Thyroid gland (tissue), 4 donors: Measurements from ENCODE around the gene FSTL4.

Experiments used
- POLR2A ChIP-seq, 2 donors: fragments of 450-650 bp; IDR thresholded peaks; one replicate each; pipeline ENCODE4 v1.6.1; 2017; ENCODE audit warnings: antibody characterized with exemption in 2 of 2, mild to moderate bottlenecking in 2 of 2, moderate library complexity in 1 of 2
- TF ChIP-seq, protein P1 (sequence below), 6 experiments: fragments of 200-600 bp in 3 of 6; fragments of 450-650 bp in 3 of 6; sonication (generic) in 3 of 6; IDR thresholded peaks; one replicate each; pipeline ENCODE4 v1.5.1; 2016 to 2019; ENCODE audit warnings: antibody characterized with exemption in 6 of 6, mild to moderate bottlenecking in 2 of 6, inconsistent platforms in 1 of 6, moderate library complexity in 1 of 6

DNA sequence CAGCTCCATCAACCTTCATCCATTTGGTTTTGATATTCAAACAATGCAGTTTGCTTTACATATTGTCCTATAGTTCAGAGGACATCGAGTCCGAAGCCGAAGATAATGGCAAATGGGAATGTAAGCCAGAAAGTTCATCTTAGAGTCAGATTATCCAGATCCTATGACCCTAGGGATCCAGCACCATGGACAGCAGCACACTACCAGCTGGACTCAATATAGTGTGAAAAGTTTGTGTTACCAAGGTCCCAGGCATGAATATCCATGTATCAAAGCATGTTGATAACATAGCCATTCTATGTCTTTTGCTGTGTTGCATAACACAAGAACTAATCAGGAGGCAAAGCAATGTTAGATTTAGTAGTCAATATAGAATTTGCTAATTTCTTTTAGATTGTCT, 46.3 kb downstream of the FSTL4 start:
- TF ChIP-seq, protein P1, sequence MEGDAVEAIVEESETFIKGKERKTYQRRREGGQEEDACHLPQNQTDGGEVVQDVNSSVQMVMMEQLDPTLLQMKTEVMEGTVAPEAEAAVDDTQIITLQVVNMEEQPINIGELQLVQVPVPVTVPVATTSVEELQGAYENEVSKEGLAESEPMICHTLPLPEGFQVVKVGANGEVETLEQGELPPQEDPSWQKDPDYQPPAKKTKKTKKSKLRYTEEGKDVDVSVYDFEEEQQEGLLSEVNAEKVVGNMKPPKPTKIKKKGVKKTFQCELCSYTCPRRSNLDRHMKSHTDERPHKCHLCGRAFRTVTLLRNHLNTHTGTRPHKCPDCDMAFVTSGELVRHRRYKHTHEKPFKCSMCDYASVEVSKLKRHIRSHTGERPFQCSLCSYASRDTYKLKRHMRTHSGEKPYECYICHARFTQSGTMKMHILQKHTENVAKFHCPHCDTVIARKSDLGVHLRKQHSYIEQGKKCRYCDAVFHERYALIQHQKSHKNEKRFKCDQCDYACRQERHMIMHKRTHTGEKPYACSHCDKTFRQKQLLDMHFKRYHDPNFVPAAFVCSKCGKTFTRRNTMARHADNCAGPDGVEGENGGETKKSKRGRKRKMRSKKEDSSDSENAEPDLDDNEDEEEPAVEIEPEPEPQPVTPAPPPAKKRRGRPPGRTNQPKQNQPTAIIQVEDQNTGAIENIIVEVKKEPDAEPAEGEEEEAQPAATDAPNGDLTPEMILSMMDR (IDR thresholded peaks at IDR 0.05) = no peak
- no peak for TF ChIP-seq POLR2A (IDR thresholded peaks at IDR 0.05)
